Neuronal stem cell (in vitro differentiated cells): ENCODE results near the gene ASCL3.
"Not testable (repeated sequence)": the region's sequence is repeated elsewhere in the genome, so short reads cannot be mapped to it uniquely, and the experiment has no call there.

Experiments
- DNase-seq: peaks from one replicate; pipeline ENCODE4 v3.0.0-alpha.2; 2013; ENCODE audit warnings: low spot score
- H2AFZ ChIP-seq: one replicate; pipeline ENCODE4 v1.6.1; 2013; ENCODE audit warnings: mild to moderate bottlenecking, low read length, inconsistent platforms
- H2AK5ac ChIP-seq: 2 replicates; pipeline ENCODE4 v1.6.1; 2013; ENCODE audit warnings: low read depth, mild to moderate bottlenecking, inconsistent platforms, low read length, moderate library complexity, mixed read lengths
- H2BK120ac ChIP-seq: 2 replicates; pipeline ENCODE4 v1.6.1; 2013; ENCODE audit warnings: low read depth, mild to moderate bottlenecking, inconsistent platforms, low read length, moderate library complexity, mixed read lengths
- H2BK12ac ChIP-seq: one replicate; pipeline ENCODE4 v1.6.1; 2013; ENCODE audit warnings: low read length, inconsistent platforms
- H2BK15ac ChIP-seq: 2 replicates; pipeline ENCODE4 v1.6.1; 2013; ENCODE audit warnings: mild to moderate bottlenecking, low read length, inconsistent platforms, mixed read lengths
- H2BK5ac ChIP-seq: one replicate; pipeline ENCODE4 v1.6.1; 2013; ENCODE audit warnings: inconsistent platforms, mild to moderate bottlenecking, low read length, moderate library complexity
- H3K14ac ChIP-seq: one replicate; pipeline ENCODE4 v1.6.1; 2013; ENCODE audit warnings: low read length, inconsistent platforms
- H3K18ac ChIP-seq: 2 replicates; pipeline ENCODE4 v1.6.1; 2013; ENCODE audit warnings: low read length, inconsistent platforms
- H3K23ac ChIP-seq: 2 replicates; pipeline ENCODE4 v1.6.1; 2013; ENCODE audit warnings: low read depth, mild to moderate bottlenecking, mixed read lengths, low read length, inconsistent platforms; ENCODE audit not compliant: poor library complexity
- H3K27ac ChIP-seq: replicated peaks from 3 replicates; pipeline ENCODE4 v1.5.1; 2013; ENCODE audit warnings: low read length, inconsistent platforms
- H3K27me3 ChIP-seq, 3 experiments: 2 replicates each; pipeline ENCODE4 v1.6.1; 2013; ENCODE audit warnings: low read length in 3 of 3, mild to moderate bottlenecking in 2 of 3, inconsistent platforms in 1 of 3, low read depth in 1 of 3, mixed read lengths in 1 of 3, moderate library complexity in 1 of 3; ENCODE audit not compliant: control insufficient read depth in 3 of 3, insufficient read depth in 3 of 3
- H3K36me3 ChIP-seq, 2 donors: replicated peaks in 1 of 2; 2 replicates each; pipeline ENCODE4 v1.6.1; 2013; ENCODE audit warnings: low read length in 2 of 2; ENCODE audit not compliant: control insufficient read depth in 2 of 2, insufficient read depth in 2 of 2
- H3K4ac ChIP-seq: 2 replicates; pipeline ENCODE4 v1.6.1; 2013; ENCODE audit warnings: inconsistent platforms, mild to moderate bottlenecking, low read length, moderate library complexity
- H3K4me1 ChIP-seq, 2 donors: 1 replicate in 1 of 2; 2 replicates in 1 of 2; pipeline ENCODE4 v1.6.1; 2013; ENCODE audit warnings: low read length in 2 of 2, low read depth in 1 of 2; ENCODE audit not compliant: control insufficient read depth in 2 of 2, insufficient read depth in 1 of 2
- H3K4me2 ChIP-seq: one replicate; pipeline ENCODE4 v1.6.1; 2013; ENCODE audit warnings: mild to moderate bottlenecking, low read length, inconsistent platforms; ENCODE audit not compliant: insufficient read depth, poor library complexity, severe bottlenecking
- H3K4me3 ChIP-seq, 2 donors: 2 replicates each; pipeline ENCODE4 v1.5.1; 2013; ENCODE audit warnings: low read length in 2 of 2, mild to moderate bottlenecking in 2 of 2, inconsistent platforms in 1 of 2, moderate library complexity in 1 of 2
- H3K79me1 ChIP-seq: one replicate; pipeline ENCODE4 v1.6.1; 2013; ENCODE audit warnings: low read depth, mild to moderate bottlenecking, inconsistent platforms, low read length, moderate library complexity
- H3K9ac ChIP-seq: one replicate; pipeline ENCODE4 v1.6.1; 2013; ENCODE audit warnings: mild to moderate bottlenecking, low read depth, low read length, inconsistent platforms; ENCODE audit not compliant: poor library complexity
- H3K9me3 ChIP-seq, 2 donors: replicated peaks in 1 of 2; 2 replicates each; pipeline versions ENCODE3 to v1.6.1; 2013; ENCODE audit warnings: low read length in 2 of 2, mild to moderate bottlenecking in 2 of 2, inconsistent platforms in 1 of 2, low read depth in 1 of 2, mixed read lengths in 1 of 2, moderate library complexity in 1 of 2; ENCODE audit not compliant: control insufficient read depth in 2 of 2, insufficient read depth in 1 of 2
- H4K8ac ChIP-seq: one replicate; pipeline ENCODE4 v1.6.1; 2013; ENCODE audit warnings: low read depth, mild to moderate bottlenecking, inconsistent platforms, low read length, moderate library complexity
- H4K91ac ChIP-seq: one replicate; pipeline ENCODE4 v1.6.1; 2013; ENCODE audit warnings: low read length, low read depth, mild to moderate bottlenecking, inconsistent platforms; ENCODE audit not compliant: poor library complexity
- WGBS, 2 donors: extraction: QIAGEN DNeasy Blood & Tissue Kit; methylation state at CpG; one replicate each; pipeline ENCODE4 v1.1.7; 2013; ENCODE audit warnings: missing lambda C conversion rate in 2 of 2, mixed read lengths in 1 of 2; ENCODE audit not compliant: insufficient read length in 2 of 2, insufficient replicate concordance in 1 of 2; ENCODE audit errors: extremely low coverage in 2 of 2; 5-methylcytosine and 5-hydroxymethylcytosine counted together

The ASCL3 gene

GRCh38 chr11:8979365-8979764 is 36.5 kb upstream of the ASCL3 start:
- DNase-seq, H2AK5ac ChIP-seq, H3K9me3 ChIP-seq, H3K14ac ChIP-seq, H3K79me1 ChIP-seq, H3K9ac ChIP-seq, H4K91ac ChIP-seq, H3K4me3 ChIP-seq, H3K4ac ChIP-seq, H3K27ac ChIP-seq, H2BK15ac ChIP-seq, H4K8ac ChIP-seq, H3K18ac ChIP-seq, H2AFZ ChIP-seq, H3K4me1 ChIP-seq, H3K27me3 ChIP-seq, H2BK12ac ChIP-seq, H3K4me2 ChIP-seq, H2BK120ac ChIP-seq, H3K36me3 ChIP-seq, H2BK5ac ChIP-seq, H3K23ac ChIP-seq: not testable (repeated sequence)
- WGBS, 2 donors, result no CpG with 5 or more reads among the region's 7 CpGs

- no CpG with 5 or more reads among the region's 3 CpGs for WGBS, 2 donors
- no peak overlapping the region for H4K91ac ChIP-seq
- DNase-seq, result no peak
These were observed 30.3 kb upstream of the ASCL3 start for GRCh38 chr11:8973121-8973520.

DNA sequence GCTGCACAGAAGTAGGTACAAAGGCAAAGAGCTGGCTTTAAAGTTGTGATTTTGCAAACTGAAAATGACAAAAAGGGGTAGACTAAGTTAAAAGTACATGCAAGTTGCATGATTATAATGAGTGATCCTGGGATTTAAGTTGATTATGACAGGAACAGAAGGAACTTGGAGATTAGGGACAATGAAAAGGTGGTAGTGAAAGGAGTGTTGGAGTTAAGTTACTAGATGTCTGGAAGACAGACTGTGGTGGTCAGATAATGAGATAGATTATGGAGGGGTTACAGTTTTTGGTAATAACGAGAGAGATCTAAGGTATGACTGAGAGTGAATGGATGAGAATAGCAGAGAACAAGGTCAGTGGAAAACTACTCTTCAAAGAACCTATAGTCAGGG is 29.1 kb upstream of the ASCL3 start:
- Histone ChIP-seq H3K18ac (no peak overlapping the region), H4K91ac (no peak overlapping the region), H4K8ac (no peak overlapping the region), H3K23ac (no peak overlapping the region), H2BK120ac (no peak overlapping the region), H3K36me3 (peaks cover 0 to 5% of the 10 kb centered on the region in 2 donors), H2AFZ (no peak overlapping the region), H2BK5ac (no peak overlapping the region), H3K9ac (no peak overlapping the region), H3K4me3 (no peak overlapping the region), H3K4me1 (no peaks in the 10 kb centered on the region), H3K27me3 (no peaks in the 10 kb centered on the region), H3K27ac (no peak overlapping the region), H3K4ac (no peak overlapping the region), H2AK5ac (no peak overlapping the region), H2BK15ac (no peak overlapping the region), H3K79me1 (no peaks in the 10 kb centered on the region), H3K9me3 (no peaks in the 10 kb centered on the region), H3K4me2 (no peak overlapping the region), H2BK12ac (no peak overlapping the region), H3K14ac (no peak overlapping the region)
- WGBS, 2 donors, result no CpG with 5 or more reads among the region's 1 CpG
- no peak for DNase-seq

More at GRCh38 chr11:8973121-8973520, 30.3 kb upstream of the ASCL3 start:
- no peak overlapping the region for H3K14ac ChIP-seq
- H2BK5ac ChIP-seq, result no peak overlapping the region
- no peak overlapping the region for H2AK5ac ChIP-seq
- H4K8ac ChIP-seq, result no peak overlapping the region
- H3K27ac ChIP-seq, result no peak overlapping the region
- H3K36me3 ChIP-seq, result no peaks in the 10 kb centered on the region
- no peaks in the 10 kb centered on the region for H3K9me3 ChIP-seq
- no peak overlapping the region for H2BK120ac ChIP-seq
- no peak overlapping the region for H3K9ac ChIP-seq
- H3K4me1 ChIP-seq, result no peaks in the 10 kb centered on the region
- H2AFZ ChIP-seq, result no peak overlapping the region
- H2BK12ac ChIP-seq, result no peak overlapping the region
- no peak overlapping the region for H3K18ac ChIP-seq
- no peak overlapping the region for H2BK15ac ChIP-seq
- no peak overlapping the region for H3K4me2 ChIP-seq
- H3K79me1 ChIP-seq, result no peaks in the 10 kb centered on the region
- no peak overlapping the region for H3K23ac ChIP-seq
- no peaks in the 10 kb centered on the region for H3K27me3 ChIP-seq
- no peak overlapping the region for H3K4me3 ChIP-seq
- no peak overlapping the region for H3K4ac ChIP-seq

DNA sequence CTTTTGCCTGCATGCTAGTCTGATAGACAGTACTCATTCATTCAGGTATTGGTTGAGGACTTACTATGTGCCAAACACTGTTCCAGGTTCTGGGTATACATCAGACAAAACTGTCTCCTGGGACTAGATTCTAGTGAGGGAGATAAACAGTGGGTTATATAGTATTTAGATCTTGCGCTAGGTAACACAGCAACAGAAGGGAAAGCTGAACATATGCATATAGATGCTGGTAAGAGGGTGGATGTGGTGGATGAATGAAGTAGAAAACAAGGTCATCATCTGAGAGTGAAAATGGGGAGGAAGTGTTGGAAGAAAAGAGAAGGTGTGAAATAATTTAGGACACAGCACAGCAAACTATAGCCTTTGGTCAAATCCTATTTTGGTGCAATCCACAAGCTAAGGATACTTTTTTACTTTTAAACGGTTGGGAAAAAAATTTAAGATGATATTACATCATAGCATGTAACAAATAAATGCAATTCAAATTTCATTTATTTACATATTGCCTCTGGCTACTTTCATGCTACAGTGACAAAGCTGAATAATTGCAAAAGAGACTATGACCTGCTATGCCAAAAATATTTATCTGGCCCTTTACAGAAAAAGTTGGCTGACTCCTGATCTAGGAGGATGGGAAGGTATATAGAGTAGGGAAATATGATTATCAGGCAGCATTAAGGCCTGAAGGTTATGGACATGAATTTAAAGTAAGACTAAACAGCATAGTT is 28.5 kb upstream of the ASCL3 start:
- no peaks in the 10 kb centered on the region for H3K27me3 ChIP-seq
- H3K4me1 ChIP-seq, result no peaks in the 10 kb centered on the region
- H2BK15ac ChIP-seq, result no peak overlapping the region
- no peak overlapping the region for H3K18ac ChIP-seq
- DNase-seq, result no peak
- H3K27ac ChIP-seq, result no peak overlapping the region
- H3K36me3 ChIP-seq, result peaks cover 0 to 5% of the 10 kb centered on the region in 2 donors
- H3K4me2 ChIP-seq, result no peak overlapping the region
- H4K8ac ChIP-seq, result no peak overlapping the region
- H3K9me3 ChIP-seq, result no peaks in the 10 kb centered on the region
- no peak overlapping the region for H2BK5ac ChIP-seq
- WGBS, 2 donors, result no CpG with 5 or more reads among the region's 2 CpGs
- no peaks in the 10 kb centered on the region for H3K79me1 ChIP-seq
- no peak overlapping the region for H2AK5ac ChIP-seq
- no peak overlapping the region for H3K9ac ChIP-seq
- H2BK120ac ChIP-seq, result no peak overlapping the region
- no peak overlapping the region for H4K91ac ChIP-seq
- no peak overlapping the region for H2AFZ ChIP-seq
- H3K14ac ChIP-seq, result no peak overlapping the region
- no peak overlapping the region for H2BK12ac ChIP-seq
- no peak overlapping the region for H3K4me3 ChIP-seq
- H3K4ac ChIP-seq, result no peak overlapping the region
- H3K23ac ChIP-seq, result no peak overlapping the region
